ENCODE measurements around the gene ANHX.
A peak's percentile ranks its signal among the peaks of the same experiment; 100 is the strongest.

Gene ANHX

GRCh38 chr12:133202493-133203343 is 33.0 kb downstream of the ANHX start:
- no peak for DNase-seq

GRCh38 chr12:133201888-133202287 is 33.8 kb downstream of the ANHX start:
- DNase-seq = no peak

- no peak for DNase-seq
Observed at GRCh38 chr12:133192847-133193246, 42.8 kb downstream of the ANHX start.

- DNase-seq = no peak
Observed at GRCh38 chr12:133190176-133190575, 45.5 kb downstream of the ANHX start.

- DNase-seq = peak; percentile 94
Observed at GRCh38 chr12:133181238-133181959, 54.3 kb downstream of the ANHX start, which contains the start of gene ZNF268. ZNF268 (plus strand) TSS chr12:133181495; CDS start chr12:133181998, 503 bp downstream.

- DNase-seq = no peak
Observed at GRCh38 chr12:133180669-133181068, 55.0 kb downstream of the ANHX start.

- DNase-seq = no peak
Observed at GRCh38 chr12:133174901-133175300, 60.8 kb downstream of the ANHX start.

- DNase-seq = no peak
Observed at GRCh38 chr12:133172491-133172890, 63.2 kb downstream of the ANHX start.
